HCEC 1CT (cell line): ENCODE data around the gene HS3ST3A1.

Source experiments
- DNase-seq: peaks from one replicate; pipeline ENCODE4 v3.0.0-alpha.2; 2017

Gene HS3ST3A1

DNA sequence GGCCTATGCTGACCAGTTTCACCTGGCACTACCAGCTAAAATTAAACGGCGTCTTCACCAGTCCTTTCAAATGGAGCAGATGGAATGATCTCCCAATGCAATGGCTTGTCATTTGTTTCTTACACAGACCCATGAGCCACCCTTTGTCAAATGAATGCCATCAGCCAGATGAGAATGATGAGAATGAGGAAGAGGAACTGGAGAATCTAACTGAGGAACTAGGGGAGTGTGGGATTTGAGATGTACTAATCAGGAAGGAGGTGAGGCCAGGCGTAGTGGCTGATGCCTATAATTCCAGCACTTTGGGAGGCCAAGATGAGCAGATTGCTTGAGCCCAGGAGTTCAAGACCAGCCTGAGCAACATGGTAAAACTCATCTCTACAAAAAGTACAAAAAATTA lies 116.4 kb downstream of the HS3ST3A1 start:
- DNase-seq, result no peak

DNA sequence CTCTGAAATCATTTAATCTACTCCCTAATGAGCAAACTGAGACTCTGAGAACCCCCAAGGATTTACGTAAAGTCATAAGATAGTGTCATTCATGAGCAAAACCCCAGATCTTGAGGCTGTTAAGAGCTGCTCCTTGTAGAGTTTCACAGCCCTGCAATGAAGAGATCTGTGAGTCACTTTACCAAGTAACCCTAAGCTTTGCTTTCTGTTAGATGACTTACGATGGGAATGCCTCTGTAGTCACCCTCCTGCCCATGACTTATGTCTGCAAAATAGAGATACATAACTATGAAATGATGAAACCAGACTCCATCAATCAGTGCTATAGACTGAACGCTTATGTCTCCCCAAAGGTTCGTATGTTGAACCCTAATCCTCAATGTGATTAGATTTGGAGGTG lies 117.7 kb downstream of the HS3ST3A1 start:
- DNase-seq, result peak; percentile 88

DNA sequence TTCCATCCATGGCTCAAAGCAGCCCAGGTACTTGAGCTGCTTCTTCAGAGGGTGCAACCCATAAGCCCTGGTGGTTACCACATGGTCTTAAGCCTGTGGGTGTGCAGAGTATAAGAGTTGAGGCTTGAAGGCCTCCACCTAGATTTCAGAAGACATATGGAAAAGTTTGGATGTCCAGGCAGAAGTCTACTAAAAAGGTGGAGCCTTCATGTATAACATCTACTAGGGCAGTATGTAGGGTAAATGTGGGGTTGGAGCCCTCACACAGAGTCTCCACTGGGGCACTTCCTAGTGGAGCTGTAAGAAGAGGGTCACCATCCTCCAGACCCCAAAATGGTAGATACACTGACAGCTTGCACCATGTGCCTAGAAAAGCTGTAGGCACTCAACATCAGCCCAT lies 120.9 kb downstream of the HS3ST3A1 start:
- DNase-seq, result no peak

DNA sequence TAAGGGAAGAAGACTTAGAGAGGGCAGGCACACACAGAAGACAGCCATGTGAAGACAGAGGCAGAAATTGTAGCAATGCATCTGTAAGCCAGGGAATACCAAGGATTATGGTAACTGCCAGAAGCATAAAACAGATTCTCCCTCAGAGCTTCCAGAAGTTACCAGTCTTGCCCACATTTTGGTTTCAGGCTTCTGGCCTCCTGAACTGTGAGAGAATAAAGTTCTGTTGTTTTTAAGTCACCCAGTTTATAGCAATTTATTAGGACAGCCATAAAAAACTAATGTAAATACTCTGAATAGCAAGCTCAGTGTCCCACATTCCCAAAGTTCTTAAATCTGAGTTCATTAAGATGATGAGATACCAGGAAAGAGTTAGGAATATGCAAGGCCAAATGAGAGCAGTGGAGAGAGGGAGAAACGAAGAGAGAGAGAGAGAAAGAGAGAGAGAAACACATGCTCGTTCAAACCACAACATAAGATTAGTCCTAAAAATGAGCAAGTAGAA lies 123.4 kb downstream of the HS3ST3A1 start:
- no peak for DNase-seq

DNA sequence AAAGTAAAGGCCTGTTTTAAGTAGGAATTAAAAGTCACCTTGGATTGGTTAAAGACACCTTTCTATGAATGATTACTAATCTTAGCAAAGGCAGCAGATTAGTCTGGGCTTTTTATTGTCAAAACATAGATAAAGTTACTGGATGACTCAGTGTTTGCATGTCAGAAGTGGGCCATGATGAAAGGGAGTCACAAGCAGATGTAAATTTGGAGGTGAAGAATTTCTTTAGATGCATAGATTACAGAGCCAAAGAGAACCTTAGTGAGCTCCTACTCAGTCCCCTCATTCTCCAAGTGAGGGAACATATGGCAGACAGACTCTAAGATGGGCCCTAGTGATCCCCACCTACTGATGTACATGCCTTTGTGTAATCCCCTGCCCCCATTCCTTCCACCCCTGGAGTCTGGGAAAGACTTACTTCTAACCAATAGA lies 124.5 kb downstream of the HS3ST3A1 start:
- peak; percentile 75 for DNase-seq

DNA sequence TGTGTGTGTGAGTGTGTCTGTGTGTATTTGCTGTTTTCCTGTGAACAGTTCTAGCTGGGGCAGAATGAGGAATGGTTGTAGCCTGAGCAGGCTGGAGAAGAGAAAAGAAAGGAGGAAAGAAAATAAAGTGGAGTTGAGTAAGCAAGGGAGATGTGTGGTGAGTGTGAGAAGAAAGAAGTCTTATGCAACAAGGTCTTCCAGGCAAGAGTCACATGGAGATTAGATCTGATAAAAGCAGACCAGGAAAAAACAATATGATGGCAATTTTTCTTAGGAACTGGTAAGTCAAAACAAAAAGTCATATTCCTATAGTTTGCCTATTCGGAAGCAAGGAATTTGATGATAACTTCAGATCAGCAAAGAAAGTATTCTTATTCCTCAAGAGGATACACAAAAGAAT lies 125.0 kb downstream of the HS3ST3A1 start:
- peak; percentile 46 for DNase-seq

DNA sequence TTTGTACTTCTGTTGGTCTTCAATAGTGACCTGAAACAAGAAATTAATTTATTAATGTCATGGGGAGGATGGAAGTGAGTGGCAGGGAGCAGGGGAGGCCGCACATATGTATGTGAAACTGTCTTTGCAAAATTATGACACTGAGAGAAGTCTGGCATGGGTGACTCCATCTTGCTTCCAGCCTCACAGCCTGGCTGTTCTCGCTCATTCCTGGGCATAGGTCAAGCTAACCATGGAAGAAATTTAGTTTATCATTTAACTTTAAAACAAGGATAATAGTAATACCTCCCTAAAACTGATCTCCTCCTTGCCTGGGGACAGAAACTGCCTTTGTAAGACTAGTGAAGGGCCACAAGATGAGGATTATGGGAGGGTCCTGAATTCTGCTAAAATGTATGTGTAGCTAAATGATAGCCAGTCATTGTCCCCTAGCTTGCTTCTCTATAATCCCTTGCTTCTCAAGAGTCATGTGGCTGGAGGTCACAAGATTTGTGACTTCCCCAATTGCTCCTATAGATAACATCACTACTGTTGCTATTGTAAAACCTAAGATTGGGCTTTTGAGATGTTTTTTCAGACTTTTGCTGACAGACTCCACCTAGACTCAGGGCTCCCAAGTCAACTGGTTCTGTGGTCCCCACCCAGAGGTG lies 126.0 kb downstream of the HS3ST3A1 start:
- no peak for DNase-seq

DNA sequence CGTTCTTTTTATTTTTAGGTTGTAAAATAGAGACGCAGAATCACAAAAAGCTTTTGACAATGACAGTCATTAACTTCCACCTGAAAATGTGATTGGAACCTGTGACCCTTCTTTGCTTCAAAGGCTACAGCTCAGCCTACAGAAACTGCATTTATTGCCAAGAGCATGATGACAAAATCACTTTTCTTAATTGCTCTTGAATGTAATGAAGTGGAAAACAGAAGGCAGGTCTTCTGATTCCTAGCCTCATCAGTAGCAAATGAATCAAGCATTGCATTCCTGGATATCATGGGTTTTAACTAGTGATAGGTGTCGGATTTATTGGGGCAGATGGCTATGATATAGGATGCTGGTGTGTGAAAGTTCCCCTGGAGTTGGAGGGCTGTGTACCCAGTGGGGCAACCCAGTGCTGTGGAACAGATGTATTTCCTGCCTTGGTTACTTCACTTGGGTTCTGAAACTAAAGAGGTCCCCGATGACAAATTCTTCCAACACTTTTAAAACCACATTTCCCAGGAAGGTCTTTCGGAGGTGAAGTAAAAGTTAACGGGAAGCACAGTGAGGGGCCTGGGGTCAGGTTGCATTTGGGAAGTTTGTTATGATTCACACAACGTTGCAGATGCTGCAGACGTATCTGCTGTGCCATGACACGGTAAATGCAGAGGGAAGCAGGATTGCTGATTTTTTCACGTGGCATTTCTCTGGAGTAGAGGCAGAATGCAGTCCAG lies 127.5 kb downstream of the HS3ST3A1 start:
- DNase-seq, result peak; percentile 11

DNA sequence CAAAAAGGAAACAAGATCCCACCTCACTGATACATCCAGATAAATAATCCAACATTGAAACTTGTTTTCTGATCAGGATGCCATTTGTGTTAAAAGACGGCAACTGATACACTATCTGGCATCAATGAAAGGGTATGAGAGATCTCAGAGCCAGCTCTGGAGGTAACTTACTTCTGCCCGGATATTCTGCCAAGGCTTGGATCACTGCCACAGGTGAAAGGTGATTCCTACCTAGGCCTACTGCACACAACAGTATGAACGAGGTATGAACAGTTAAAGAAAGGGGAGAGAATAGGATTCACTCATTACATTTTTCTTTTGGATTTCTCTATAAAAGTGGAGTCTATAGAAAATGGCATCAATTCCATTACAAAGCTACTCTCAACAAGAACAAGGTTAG lies 136.1 kb downstream of the HS3ST3A1 start:
- DNase-seq, result no peak

DNA sequence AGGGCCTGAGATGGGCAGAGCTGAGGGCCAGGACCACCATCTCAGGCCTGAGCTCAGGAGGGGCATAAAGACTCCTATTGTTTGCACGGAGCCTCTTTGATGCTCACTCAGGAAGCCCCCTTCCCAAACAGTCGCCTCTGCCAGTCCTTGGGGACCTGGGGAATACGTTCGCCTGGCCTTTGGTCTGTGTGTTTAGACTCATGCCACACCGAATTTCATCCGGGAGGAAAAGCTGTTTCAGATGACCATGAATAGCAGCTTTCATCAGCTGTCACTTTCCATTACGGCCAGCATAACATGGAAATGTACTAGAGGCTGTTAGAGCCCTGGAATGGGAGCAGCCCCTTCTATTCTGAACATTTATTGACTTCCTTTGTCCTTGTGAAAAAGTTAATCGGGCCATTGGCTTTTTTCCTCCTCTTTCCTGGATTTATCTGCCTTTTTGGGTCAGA lies 139.0 kb downstream of the HS3ST3A1 start:
- no peak for DNase-seq

DNA sequence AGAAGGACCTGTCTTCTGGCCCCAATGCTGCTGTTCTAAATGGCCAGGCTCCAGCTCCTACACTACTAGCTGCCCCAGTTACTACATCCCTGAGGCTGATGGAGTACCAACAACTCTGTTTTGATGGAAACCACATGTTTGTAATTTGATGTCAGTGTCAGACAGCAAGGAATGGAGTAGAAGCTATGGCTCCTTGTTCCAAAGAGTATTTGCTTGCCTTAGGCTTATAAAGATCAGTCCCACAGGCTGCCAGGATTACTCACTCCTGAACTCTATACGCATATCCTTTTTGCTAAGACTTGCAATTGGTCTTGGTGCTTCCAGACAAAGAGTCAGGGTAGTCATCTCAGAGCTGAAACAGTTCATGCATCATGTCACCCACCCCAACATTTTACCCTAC lies 139.6 kb downstream of the HS3ST3A1 start:
- peak; percentile 5 for DNase-seq

DNA sequence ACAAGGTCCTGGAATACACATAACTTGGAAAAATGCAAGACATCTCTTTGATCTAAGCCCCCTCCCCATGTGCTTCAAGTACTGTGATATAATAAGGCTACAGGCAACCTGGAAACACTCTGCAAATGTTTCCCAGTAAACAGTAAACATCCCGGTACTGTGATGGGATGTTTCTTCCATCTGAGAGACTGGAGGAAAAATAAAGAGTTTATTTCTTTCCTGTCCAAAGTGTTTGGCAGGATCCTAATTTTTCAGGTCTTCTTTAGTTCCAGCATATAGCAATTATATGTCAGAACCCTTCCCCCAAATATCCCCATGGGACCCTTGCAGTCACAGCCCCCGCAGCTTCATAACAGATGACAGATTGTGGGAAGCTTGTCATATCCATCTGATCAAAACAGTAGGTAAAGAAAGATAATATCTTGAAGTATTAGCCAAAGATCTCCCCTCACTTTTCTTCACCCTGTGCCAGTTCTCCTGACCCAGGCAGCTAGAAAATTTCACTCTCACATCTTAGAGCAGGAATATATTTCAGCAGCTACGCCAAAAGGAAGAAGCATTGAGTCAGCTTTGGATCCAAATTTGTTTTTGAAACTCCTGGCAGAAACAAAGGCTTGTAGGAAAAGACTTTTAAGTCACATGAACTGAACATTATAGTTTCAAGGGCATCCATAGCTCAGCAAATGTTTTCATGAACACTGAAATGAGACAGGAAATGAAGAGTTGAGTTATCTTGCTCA lies 141.3 kb downstream of the HS3ST3A1 start:
- no peak for DNase-seq

DNA sequence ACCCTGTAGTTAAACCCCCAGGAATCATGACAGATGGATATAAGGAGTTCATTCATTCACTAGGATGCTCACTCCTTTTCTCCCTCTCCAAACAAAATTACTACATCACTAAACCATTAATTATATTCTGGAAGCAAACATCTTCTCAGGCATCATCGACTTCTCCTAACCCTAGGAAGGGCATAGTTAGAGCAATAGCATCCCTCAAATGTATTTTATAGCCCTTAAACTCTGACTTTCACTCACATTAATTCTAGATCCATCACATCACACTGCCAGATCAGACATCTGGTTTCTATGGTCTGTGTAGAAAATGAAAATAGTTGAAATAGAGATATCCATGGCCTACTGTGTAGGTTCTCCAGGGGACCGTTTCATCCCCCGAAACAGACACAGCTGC lies 143.9 kb downstream of the HS3ST3A1 start:
- no peak for DNase-seq
